ENCODE results near the gene ZBED4. TPM values are rescaled to one million over a fixed set of nuclear protein-coding genes. Genes with fewer than 3 reads are reported as not detected.

The ZBED4 gene
- total and polyA plus RNA-seq, 2 of the 13 experiments (the other 11 are each of a cell fraction or from before 2014, with no cell fraction given) = 5.4 to 9.6 TPM

DNA sequence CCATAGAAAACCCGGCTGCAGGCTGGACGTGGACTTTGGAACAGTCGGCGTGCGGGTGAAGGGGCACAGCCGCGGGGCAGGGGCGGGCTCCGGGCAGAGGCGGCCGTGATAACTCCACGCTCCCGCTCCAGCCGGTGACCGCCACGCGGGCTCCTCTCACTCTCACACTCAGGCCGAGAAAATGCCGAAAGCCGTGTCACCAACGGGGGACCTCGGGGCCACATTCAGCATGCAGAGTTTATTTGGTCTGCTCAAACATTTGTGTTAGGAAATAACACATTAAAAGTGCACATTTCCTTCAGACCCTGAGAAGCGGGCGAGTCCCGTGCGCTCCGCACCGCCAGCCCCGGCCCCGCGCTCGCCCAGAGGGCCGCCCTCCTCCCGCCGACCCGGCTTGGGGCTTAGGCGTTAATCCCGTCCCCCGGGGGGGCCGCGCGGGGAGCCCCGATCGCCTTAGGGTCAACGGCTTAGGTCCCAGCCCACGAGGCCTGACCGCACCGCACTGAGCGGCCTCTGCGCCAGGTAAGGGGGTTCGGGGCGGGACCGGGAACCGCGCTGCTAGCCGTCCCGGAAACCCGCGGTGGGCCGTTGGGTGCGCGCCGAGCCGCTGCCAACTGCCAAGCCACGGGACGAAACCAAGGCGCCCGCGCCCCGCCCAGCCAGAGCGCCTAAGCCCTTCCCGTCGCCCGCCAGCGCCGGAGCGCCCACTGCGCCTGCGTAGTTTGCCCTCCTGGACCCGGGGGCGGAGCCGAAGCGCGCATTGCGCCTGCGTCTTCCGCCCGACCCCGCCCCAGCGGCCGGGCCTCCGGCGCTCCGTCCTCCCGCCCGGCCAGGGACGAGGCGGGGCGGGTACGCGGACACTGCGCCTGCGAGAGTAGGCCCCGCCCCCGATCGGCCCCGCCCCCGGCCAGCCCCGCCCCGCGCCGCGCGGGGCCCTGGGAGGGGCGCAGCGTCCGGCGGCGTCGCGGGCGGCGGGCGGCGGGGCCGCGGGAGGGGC lies at the start of gene ZBED4 (continued):
- no peak for TF ChIP-seq ZNF646 (CRISPR knock-in tag; IDR thresholded peaks at IDR 0.05)
- no peak; the same call in 1 of the 2 replicates for TF ChIP-seq MEIS1 (CRISPR knock-in tag; IDR thresholded peaks at IDR 0.05; ENCODE audit: borderline replicate concordance)
- peak; percentile 89 for TF ChIP-seq ZGPAT (CRISPR knock-in tag; IDR thresholded peaks at IDR 0.05)
- TF ChIP-seq ZNF720 (CRISPR knock-in tag; IDR thresholded peaks at IDR 0.05) = no peak
- no peak for TF ChIP-seq CAMTA2 (CRISPR knock-in tag; IDR thresholded peaks at IDR 0.05; ENCODE audit: borderline replicate concordance)
- no peak for TF ChIP-seq JARID2 (CRISPR knock-in tag; IDR thresholded peaks at IDR 0.05; ENCODE audit: insufficient replicate concordance)
- TF ChIP-seq MXI1 (IDR thresholded peaks at IDR 0.05; ENCODE audit: borderline replicate concordance, low read depth, low read length) = peak; percentile 67; the same call in 2 of the 3 replicates
- peak; percentile 57 for TF ChIP-seq KAT8 (CRISPR knock-in tag; IDR thresholded peaks at IDR 0.05)
- peak; percentile 92 for TF ChIP-seq HNRNPLL (IDR thresholded peaks at IDR 0.05; ENCODE audit: low read depth, low read length, poor library complexity, severe bottlenecking)
- no peak for TF ChIP-seq ZNF552 (CRISPR knock-in tag; IDR thresholded peaks at IDR 0.05; ENCODE audit: borderline replicate concordance)
- no peak for TF ChIP-seq LCORL (IDR thresholded peaks at IDR 0.05)
- peak; percentile 84 for TF ChIP-seq LCORL (CRISPR knock-in tag; IDR thresholded peaks at IDR 0.05)
- TF ChIP-seq ZNF713 (CRISPR knock-in tag; IDR thresholded peaks at IDR 0.05) = no peak
- TF ChIP-seq, protein P1, sequence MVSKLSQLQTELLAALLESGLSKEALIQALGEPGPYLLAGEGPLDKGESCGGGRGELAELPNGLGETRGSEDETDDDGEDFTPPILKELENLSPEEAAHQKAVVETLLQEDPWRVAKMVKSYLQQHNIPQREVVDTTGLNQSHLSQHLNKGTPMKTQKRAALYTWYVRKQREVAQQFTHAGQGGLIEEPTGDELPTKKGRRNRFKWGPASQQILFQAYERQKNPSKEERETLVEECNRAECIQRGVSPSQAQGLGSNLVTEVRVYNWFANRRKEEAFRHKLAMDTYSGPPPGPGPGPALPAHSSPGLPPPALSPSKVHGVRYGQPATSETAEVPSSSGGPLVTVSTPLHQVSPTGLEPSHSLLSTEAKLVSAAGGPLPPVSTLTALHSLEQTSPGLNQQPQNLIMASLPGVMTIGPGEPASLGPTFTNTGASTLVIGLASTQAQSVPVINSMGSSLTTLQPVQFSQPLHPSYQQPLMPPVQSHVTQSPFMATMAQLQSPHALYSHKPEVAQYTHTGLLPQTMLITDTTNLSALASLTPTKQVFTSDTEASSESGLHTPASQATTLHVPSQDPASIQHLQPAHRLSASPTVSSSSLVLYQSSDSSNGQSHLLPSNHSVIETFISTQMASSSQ (IDR thresholded peaks at IDR 0.05; ENCODE audit: low read depth) = no peak
- TF ChIP-seq, protein P1 (CRISPR knock-in tag; IDR thresholded peaks at IDR 0.05; ENCODE audit: borderline replicate concordance) = peak; percentile 49; the same call in 1 of the 2 replicates
- no peak for TF ChIP-seq ATF3 (CRISPR knock-in tag; IDR thresholded peaks at IDR 0.05)

Measured in HepG2 (cell line).